GM21717 (cell line): ENCODE measurements around the gene AUTS2.

Experiments used
- ATAC-seq: cut with Tn5 transposase; IDR thresholded peaks from one replicate; pipeline ENCODE4 v1.9.1; 2021; ENCODE audit warnings: mild to moderate bottlenecking, moderate library complexity; ENCODE audit not compliant: unreplicated experiment

Gene AUTS2

DNA sequence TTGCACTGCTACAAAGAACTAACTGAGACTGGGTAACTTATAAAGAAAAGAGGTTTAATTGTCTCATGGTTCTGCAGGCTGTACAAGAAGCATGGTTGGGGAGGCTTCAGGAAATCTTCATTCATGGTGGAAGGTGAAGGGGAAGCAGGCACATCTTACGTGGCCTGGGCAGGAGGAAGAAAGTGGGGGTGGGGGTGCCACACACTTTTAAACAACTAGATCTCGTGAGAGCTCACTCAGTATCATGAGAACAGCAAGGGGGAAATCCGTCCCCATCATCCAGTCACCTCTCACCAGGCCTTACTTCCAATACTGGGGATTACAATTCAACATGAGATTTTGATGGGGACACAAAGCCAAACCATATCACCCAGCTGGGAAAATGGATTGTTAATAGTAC is 281.7 kb downstream of the AUTS2 start:
- no peak for ATAC-seq

DNA sequence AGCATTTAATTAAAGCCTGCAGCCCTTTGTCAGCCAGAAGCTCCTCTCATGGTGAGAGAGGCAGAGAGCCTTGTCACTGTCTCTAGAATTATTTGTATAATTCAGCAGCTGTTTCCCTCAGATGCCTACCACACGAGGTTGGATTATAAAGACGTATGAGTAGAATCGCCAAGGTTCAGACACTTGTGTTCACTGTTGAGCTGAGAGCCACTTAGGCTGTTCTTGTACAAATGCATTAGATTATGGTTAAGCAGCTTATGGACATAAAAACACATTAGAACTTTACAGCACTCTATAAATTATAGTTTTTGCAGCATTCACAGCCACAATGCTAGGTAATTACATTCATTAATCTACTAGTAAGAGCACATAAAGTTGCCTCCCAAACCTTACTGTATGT is 282.6 kb downstream of the AUTS2 start:
- ATAC-seq = no peak

- ATAC-seq = no peak
Measured at GRCh38 chr7:69882269-69882668, 284.0 kb downstream of the AUTS2 start.

- ATAC-seq = no peak
Measured at GRCh38 chr7:69883399-69883891, 285.2 kb downstream of the AUTS2 start.

- no peak for ATAC-seq
Measured at GRCh38 chr7:69885431-69885830, 287.2 kb downstream of the AUTS2 start.

- peak; percentile 72 for ATAC-seq
Measured at GRCh38 chr7:69889338-69889975, 291.2 kb downstream of the AUTS2 start.

DNA sequence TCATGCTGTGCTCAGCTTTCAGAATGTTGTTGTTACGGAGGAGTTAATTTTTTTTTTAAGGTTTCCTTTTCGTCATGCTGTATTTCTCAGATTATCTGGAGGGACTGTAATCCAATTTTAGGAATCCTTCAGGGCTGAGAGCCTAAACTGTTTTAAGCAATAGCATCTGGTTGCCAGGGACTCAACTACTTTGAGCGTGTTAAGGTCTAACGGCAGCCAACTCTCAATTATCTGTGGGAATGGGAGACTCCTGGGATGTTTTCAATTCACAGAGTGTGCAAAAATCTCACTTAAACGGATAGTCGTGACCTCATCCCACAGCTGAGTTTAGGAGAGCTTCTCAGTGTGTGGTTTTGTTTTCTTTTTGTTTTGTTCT is 291.7 kb downstream of the AUTS2 start:
- ATAC-seq = no peak

- ATAC-seq = no peak
Measured at GRCh38 chr7:69892790-69893189, 294.5 kb downstream of the AUTS2 start.

DNA sequence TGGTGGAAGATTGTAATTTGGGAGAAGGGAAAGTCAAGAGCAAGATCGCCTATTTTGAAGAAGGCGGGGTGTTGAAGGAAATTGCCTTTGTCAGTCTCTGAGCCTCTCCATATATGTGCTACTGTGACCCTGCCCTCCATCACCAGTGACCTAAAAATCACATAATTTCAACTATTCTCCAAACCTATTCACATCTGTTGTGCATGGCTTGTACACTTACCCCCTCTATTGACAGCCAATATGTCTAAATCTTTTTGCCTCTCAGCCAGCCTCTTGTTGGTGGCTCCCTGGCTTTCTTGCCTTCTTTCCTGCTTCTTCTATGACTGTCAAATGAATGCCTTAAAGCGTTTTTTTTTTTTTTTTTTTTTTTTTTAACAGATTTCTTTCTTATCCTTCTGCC is 295.6 kb downstream of the AUTS2 start:
- no peak for ATAC-seq

DNA sequence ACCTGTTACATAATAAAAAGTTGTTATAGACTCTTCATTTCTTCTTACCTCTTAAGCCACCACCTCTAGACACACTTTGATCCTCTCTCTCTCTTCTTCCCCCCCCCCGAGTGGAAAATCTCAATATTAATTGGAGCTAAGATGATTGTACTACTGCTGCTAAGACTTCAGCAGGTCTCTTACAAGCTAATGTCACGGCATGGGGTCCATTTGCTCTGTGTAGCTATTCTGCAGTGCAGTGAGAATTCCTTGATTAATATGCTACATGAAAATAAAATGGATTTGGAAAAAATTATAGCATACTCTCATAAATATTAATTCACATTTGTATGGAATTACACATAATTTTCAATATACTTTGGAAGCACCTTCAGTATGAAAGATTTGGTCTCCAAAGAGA is 297.2 kb downstream of the AUTS2 start:
- no peak for ATAC-seq

DNA sequence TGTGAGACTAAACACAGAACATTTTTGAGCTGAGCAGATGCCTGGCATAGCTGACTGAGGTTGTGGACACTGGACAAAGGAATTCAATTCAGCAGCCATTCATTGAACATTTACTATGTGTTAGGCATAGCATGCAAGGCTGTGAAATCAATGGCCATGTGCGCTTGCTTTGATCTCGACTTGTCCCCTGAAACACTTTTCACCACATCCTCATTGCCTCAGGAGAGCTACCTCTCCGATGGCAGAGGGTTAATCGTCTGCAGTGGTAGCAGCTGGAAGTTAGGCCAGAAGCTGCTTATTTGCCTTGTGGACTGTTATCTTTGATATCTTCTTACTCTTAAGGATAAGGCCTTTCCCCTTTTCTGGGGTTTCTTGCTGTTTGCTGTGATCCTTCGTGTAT is 297.8 kb downstream of the AUTS2 start:
- no peak for ATAC-seq

DNA sequence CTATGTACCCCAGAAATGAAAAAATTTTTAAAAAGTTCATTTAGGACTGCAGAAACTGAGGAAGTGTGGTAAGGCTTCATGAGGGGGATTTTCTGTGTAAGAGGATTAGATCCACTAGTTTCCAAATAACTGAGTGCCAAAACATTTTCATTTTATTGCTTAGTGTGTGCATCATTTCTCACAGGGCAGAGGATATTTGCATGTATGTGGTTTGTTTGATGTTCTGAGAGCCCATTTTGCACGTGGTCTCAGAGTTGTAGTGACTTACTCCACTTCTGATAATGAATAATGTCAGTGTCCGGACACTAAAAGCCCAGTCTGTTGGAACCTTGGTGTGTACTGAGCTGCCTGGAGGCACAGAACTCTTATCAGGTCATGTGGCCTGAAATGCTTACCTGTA is 299.9 kb downstream of the AUTS2 start:
- peak; percentile 87 for ATAC-seq

- ATAC-seq = no peak
Measured at GRCh38 chr7:69903410-69903809, 305.1 kb downstream of the AUTS2 start.

DNA sequence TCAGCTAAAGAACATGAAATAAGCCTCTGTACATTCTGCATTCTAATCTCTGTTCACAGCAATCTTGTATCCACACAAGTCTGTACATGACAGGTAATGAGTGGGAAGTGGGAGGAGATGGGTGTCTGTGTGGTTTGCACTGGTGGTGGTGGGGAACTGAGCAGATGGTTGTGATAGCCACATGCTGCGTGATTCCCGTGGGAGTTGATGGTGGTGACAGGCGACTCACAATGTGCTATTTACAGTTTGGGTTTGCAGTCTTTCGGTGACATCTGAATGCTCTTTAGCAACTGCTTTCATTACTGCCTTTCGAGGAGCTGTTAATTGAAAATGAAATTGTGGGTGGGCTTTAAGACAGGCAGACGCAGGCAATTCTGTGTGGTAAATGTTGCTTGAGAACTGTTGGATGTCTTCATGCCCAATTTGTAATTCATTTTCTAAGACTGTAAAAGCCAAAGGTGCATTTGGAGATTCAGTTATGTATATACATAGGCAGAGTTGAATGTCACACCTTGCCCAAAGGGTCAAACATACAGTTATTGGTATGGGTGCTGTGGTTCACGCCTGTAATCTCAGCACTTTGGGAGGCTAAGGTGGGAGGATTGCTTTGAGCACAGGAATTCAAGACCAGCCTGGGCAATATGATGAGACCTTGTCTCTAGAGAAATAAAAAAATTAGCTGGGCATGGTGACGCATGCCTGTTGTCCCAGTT is 308.2 kb downstream of the AUTS2 start:
- peak; percentile 89 for ATAC-seq

DNA sequence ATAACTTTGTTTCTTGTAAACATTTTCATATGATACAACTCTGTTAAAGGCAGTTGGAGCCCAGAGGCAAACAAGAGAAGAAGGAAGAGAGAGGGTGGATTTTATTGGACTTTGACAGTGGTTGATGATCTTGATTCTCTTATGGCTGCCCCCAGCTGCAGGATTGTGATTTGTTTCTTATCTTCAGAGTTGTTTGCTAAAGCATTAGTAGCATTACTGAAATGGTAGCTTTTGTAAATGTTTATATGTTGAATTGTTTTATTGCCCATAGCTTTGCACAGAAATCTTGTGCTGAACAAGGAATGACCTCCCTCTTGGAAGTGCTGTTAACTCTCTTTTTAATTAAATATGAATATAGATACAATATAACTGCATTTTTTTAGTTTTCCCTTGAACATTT is 309.4 kb downstream of the AUTS2 start:
- ATAC-seq = no peak

DNA sequence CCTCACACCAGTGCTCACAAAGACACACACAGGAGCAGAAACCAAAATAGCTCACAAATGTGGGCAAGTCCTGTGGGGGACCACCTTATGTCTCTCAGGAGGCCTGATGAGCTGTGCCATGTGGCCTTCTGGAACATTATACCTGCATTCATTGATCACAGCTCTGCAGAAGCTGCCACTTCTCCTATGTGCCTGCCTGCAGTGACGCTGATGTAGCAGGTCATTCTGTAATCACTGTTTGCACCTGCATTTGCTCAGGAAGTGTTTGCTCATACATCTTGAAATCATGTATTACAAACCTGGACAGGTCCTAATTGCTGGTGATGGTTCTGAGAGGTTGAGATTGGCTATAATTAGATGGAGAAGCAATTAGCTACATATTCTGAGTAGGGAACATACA is 310.2 kb downstream of the AUTS2 start:
- no peak for ATAC-seq

DNA sequence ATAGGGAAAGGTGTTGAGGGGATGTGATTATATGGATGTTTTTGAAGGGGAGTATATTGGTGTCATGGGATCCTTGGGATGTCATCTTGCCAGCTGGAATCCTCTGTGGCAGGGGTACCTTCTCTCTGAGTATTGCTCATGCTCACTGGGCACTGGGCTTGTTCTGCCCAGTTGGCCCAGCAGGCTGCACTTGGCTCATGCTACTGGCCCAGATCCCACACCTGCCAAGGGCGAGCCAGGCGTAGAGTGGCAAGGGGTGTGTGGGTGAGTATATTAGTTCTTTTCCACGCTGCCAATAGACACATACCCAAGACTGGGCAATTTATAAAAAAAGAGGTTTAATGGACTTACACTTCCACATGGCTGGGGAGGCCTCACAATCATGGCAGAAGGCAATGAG is 311.9 kb downstream of the AUTS2 start:
- ATAC-seq = no peak

DNA sequence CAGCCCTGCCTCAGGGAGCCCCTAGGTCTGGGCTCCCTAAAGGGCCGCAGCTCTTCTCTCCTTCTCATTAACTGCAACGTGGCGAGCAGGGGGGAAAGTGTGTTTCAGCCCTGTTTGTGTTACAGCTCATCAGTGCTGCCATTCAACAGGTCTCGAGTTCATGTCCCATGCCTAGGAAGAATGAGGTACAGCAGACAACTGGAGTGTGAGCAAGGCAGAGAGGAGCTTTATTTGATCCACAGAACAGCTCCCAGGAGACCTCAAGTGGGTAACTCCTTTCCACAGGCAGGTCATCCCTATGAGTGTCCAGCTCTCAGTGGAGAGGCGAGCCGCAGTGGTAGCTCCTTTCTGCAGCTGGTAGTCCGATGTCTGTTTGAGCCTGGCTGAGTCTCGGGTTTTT is 313.1 kb downstream of the AUTS2 start:
- ATAC-seq = no peak

GRCh38 chr7:69912141-69912540 is 313.9 kb downstream of the AUTS2 start:
- no peak for ATAC-seq

DNA sequence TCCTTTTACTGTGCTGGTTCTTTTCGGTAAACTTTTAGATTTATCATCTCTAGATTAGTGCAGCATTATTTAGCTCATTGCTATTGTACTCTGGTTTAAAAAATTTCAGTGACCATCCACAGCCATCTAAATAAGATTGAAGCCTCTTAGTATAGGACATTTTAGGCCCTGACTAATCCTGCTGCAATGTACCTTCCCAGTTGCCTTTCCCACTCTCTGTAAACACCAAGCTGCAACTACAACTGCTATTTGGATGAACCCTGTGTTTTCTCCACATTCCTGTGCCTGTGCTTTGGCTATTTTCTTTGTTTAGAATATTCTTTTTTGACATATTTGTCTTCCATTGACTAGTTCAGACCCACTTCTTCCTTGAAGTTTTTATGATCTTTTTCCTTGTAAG is 314.6 kb downstream of the AUTS2 start:
- ATAC-seq = no peak

- no peak for ATAC-seq
Measured at GRCh38 chr7:69919426-69920111, 321.3 kb downstream of the AUTS2 start.

DNA sequence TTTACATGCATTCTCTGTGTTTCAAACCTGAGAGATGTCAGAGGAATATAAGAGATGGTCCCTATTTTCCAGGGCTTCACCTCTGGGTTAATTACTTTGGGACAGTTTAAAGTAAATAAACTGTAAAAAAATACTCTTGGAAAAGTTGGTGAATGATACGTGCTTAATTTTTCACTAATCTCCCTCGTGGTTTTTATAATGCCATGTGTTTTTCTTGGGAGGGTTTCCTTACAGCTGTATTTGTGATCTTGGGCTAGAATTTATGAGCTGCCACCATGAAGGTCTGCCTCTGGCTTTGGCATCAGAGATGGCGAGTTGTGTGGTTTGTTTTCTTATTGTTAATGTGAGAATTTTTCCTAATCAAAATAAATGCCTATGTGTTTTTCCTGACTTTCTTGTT is 322.5 kb downstream of the AUTS2 start:
- ATAC-seq = no peak
